ENCODE measurements around the gene CADPS2. TPM values are rescaled to one million over a fixed set of nuclear protein-coding genes. Genes with fewer than 3 reads are reported as not detected.

CADPS2 gene
- total and polyA plus RNA-seq, 2 of the 8 experiments (the other 6 are each of a cell fraction or from before 2014, with no cell fraction given) = 8.9 to 22.3 TPM

DNA sequence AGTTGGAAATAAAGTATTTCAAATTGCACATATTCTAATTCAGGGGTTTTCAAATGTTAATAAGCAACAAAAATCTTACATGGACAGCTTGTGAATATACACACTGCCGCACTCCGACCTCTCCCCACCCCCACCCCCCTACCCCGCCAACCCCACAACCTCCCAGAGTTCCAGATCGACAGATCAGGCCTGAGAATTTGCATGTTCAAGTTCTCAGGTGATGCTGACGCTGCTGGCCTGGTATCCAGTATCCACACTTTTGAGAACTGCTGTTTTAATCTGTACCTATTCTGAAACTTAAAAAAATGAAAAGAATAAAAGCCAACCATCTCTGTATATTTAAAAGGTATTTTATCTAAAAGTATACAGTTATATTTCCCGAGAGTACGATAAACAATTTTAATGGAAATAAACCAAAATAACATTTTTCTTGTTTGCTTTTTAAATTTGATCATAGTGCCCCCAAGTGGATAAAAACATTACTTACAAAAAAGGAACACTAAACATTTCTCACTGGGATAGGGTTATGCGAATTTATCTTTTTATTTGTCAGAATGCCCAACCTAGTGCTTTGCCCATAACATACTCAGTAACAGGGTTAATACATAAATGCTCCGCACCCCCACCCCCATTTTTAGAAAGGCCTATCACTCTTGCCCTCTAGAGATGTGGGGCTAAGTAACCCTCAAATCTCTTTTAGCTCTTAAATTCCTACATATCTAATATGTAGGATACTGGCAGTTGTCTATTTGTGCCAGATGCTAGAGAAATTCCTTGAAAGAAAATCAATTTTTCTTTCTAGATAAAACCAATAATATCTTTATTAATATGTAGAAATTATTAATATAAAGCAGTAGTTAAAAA is 353.6 kb downstream of the CADPS2 start:
- 16% methylated on average over 9 of the region's 9 CpGs; no CpG with 5 or more reads in 1 of the 2 experiments for WGBS, 2 experiments (ENCODE audit: extremely low coverage in 1 of 2, insufficient coverage in 1 of 2, insufficient read length in 1 of 2, insufficient replicate concordance in 2 of 2, low coverage in 1 of 2, low lambda C conversion rate in 2 of 2, missing lambda C conversion rate in 1 of 2)
- Histone ChIP-seq H4K5ac (ENCODE audit: insufficient read length, low read depth, low read length) (no peak overlapping the region), H3K14ac (ENCODE audit: insufficient read length) (no peak overlapping the region), H3K23ac (ENCODE audit: insufficient read length) (no peak overlapping the region), H3K18ac (ENCODE audit: extremely low read depth, low read length) (no peak overlapping the region), H3K79me2 (ENCODE audit: control insufficient read depth in 1 of 2, insufficient read depth in 2 of 2, low read length in 2 of 2) (no peaks in the 10 kb centered on the region), H3K9ac (replicated peaks in 1 of 4; ENCODE audit: extremely low read depth in 1 of 4, low read depth in 3 of 4, low read length in 3 of 4) (no peak overlapping the region), H3K4me1 (replicated peaks in 1 of 4; ENCODE audit: control insufficient read depth in 3 of 4, insufficient read depth in 4 of 4, low read length in 3 of 4) (no peaks in the 10 kb centered on the region; a peak in 1 of 7 replicates), H2BK5ac (ENCODE audit: low read depth, low read length) (no peak overlapping the region), H2BK120ac (replicated peaks; ENCODE audit: low read depth, low read length) (no peak overlapping the region), H3K27ac (ENCODE audit: low read depth, low read length) (no peak overlapping the region), H2AFZ (ENCODE audit: low read length) (no peak overlapping the region), H3K36me3 (ENCODE audit: control insufficient read depth in 2 of 4, insufficient read depth in 4 of 4, low read length in 3 of 4) (no peaks in the 10 kb centered on the region), H4K91ac (replicated peaks; ENCODE audit: insufficient read length, low read length) (no peak overlapping the region), H2BK20ac (ENCODE audit: low read length) (no peak overlapping the region), H2BK15ac (ENCODE audit: low read length) (no peak overlapping the region), H4K8ac (ENCODE audit: extremely low read depth, insufficient read depth, low read length) (no peak overlapping the region), H3K79me1 (ENCODE audit: low read depth, low read length) (no peaks in the 10 kb centered on the region), H3K23me2 (ENCODE audit: low read depth, low read length) (no peaks in the 10 kb centered on the region), H3K4me3 (ENCODE audit: extremely low read depth in 1 of 4, insufficient read depth in 2 of 4, low read depth in 3 of 4, low read length in 4 of 4) (peak overlapping the region in 1 of 4 experiments; percentile 44; a peak in 1 of 8 replicates), H3K4me2 (ENCODE audit: insufficient read depth in 1 of 2, low read depth in 2 of 2, low read length in 2 of 2) (no peak overlapping the region; a peak in 1 of 4 replicates), H3K56ac (replicated peaks; ENCODE audit: insufficient read length, low read depth, low read length) (no peak overlapping the region), H2BK12ac (ENCODE audit: low read depth, low read length) (no peak overlapping the region), H4K20me1 (replicated peaks in 1 of 2; ENCODE audit: control insufficient read depth in 1 of 2, insufficient read depth in 2 of 2, low read length in 2 of 2) (no peaks in the 10 kb centered on the region), H2AK5ac (ENCODE audit: low read depth, low read length) (no peak overlapping the region), H3K27me3 (replicated peaks in 1 of 4; ENCODE audit: control insufficient read depth in 3 of 4, extremely low read depth in 1 of 4, insufficient read depth in 3 of 4, low read length in 3 of 4) (no peaks in the 10 kb centered on the region), H3K9me3 (ENCODE audit: insufficient read depth in 2 of 2, low read depth in 1 of 2, low read length in 1 of 2) (no peaks in the 10 kb centered on the region), H3K4ac (replicated peaks; ENCODE audit: insufficient read length, low read depth, low read length) (no peak overlapping the region)
- FAIRE-seq = peak; percentile 83
- POLR2A ChIA-PET (ENCODE audit: partially characterized antibody) = interaction anchor here (0.9 kb wide), 1 partner anchor 314 kb away, joined by 3 read pairs; no protein-coding TSS in a partner anchor
- no peak for TF ChIP-seq GABPA (IDR thresholded peaks at IDR 0.05; ENCODE audit: borderline replicate concordance, insufficient read depth, low read length)
- TF ChIP-seq, protein P1, sequence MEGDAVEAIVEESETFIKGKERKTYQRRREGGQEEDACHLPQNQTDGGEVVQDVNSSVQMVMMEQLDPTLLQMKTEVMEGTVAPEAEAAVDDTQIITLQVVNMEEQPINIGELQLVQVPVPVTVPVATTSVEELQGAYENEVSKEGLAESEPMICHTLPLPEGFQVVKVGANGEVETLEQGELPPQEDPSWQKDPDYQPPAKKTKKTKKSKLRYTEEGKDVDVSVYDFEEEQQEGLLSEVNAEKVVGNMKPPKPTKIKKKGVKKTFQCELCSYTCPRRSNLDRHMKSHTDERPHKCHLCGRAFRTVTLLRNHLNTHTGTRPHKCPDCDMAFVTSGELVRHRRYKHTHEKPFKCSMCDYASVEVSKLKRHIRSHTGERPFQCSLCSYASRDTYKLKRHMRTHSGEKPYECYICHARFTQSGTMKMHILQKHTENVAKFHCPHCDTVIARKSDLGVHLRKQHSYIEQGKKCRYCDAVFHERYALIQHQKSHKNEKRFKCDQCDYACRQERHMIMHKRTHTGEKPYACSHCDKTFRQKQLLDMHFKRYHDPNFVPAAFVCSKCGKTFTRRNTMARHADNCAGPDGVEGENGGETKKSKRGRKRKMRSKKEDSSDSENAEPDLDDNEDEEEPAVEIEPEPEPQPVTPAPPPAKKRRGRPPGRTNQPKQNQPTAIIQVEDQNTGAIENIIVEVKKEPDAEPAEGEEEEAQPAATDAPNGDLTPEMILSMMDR (IDR thresholded peaks at IDR 0.05; ENCODE audit: control extremely low read depth in 1 of 3, insufficient read depth in 1 of 3, low read depth in 1 of 3, low read length in 3 of 3) = peak in 2 of 3 experiments; percentile 4 to 24; a peak in 2 of 4 replicates
- TF ChIP-seq RAD21 (IDR thresholded peaks at IDR 0.05 in 1 of 2, conservative IDR thresholded peaks at IDR 0.05 in 1 of 2; ENCODE audit: low read depth in 2 of 2, low read length in 2 of 2) = peak in 1 of 2 experiments; percentile 51
- no peak for TF ChIP-seq BCL11A (IDR thresholded peaks at IDR 0.05; ENCODE audit: low read depth in 2 of 2, low read length in 2 of 2)
- no peak for TF ChIP-seq NRF1 (IDR thresholded peaks at IDR 0.05; ENCODE audit: low read depth, low read length)
- CTCF ChIA-PET (ENCODE audit: partially characterized antibody) = interaction anchor here (0.5 to 8.3 kb wide), 37 partner anchors 10 to 439 kb away, joined by 3 to 88 read pairs (median 3); no protein-coding TSS in a partner anchor
- DNase-seq (ENCODE audit: low read depth in 1 of 2, low spot score in 2 of 2) = no peak

All from H1 (cell line).